Measurements from ENCODE around the gene SHISA4.

SHISA4 gene

GRCh38 chr1:201882665-201883132, 6.0 kb upstream of the SHISA4 start:
- DNase-seq, result no peak

- DNase-seq, result no peak
Observed at GRCh38 chr1:201883266-201883665, 5.4 kb upstream of the SHISA4 start.

DNA sequence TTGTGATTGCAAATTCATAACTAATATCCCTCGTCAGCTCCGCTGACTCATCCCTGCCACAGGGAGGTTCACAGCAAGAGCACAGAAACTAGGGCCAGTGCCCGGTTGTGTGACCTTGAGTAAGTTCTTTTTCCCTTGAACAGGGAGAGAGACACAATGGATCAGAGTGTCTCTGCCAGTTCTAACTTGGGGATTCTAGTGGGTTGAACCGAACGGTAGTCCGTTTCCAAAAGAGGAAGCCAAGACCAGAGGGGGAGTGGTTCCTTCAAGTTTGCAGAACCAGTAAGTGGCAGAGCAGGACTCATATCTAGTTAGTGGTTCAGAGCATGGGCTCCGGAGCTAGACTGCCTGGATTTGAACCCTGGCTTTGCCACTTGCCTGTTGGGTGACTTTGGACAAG, 4.9 kb upstream of the SHISA4 start:
- no peak for DNase-seq

DNA sequence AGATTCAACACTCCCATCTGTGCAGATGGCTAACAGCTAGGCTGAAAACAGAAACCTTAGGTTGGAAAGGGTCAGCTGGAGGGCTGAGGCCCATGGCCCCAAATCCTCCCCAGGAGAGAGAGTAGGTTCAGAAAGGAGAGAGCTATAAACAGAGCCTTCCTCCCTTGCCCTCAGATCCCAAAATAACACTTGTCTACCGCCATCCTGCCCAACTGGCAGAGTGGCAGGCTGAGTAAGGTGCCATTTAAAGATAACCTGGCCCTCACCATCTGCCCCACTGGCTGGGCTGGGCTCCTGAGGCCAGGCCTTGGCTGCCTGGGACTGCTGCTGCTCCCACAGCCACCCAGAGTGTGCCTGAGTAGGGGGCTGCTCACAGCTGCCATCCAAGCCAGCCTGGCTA, 4.3 kb upstream of the SHISA4 start:
- DNase-seq, result no peak

DNA sequence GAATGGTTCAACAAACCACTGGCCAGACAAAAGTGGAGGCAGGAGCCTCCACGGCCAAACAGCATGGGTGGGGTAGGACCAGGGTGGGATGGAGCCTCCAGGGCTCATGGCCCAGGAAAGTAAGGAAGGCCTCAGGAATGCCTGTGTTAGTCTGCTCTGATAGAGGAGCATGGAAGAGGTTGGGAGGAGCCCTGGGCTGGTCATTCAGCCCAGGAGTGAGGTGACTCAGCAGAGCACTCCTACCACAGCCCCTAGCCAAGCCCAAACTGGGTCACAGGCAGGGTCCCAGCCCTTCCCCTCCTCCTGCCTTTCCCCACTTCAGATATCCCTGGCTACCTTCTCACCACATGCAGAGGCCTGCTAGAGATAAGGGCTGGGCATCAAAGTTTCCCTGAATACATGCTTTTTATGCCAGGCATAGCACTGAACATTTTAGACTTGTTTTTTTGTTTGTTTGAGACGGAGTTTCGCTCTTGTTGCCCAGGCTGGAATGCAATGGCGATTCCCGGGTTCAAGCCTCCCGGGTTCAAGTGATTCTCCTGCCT, 3.1 kb upstream of the SHISA4 start:
- no peak for DNase-seq

DNA sequence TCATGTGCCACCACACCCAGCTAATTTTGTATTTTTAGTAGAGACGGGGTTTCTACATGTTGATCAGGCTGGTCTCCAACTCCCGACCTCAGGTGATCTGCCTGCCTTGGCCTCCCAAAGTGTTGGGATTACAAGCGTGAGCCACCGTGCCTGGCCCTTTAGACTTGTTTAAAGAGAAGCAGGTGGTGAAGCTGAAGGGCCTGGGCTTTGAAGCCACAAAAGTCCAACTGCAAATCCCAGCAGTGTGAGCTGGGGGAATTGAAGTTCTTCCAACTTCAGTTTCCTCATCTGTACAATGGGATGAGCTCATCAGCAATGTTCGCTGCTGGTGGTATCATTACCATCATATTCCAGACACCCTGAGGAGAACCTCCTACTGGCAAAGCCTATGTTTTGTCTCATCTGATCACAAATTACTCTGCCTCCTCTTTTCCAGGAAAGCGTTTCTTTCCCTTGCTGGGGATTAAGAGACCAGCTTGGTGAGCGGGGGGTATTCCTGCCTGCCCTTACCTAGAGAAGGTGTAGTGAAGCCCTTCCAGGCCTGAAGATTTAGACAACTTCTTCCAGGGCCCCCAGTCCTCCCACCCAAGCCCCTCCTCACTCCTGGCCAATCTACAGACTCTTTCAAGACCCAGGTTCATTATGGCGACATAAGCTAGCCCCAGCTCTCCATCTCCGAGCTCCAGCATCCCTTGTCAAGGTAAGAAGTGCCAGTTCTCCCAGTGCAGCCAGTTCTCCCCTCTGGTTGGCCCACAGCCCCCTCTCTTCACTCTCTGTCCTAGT, 2.4 kb upstream of the SHISA4 start:
- no peak for DNase-seq

- DNase-seq, result no peak
Observed at GRCh38 chr1:201887116-201887866, 1.4 kb upstream of the SHISA4 start.

DNA sequence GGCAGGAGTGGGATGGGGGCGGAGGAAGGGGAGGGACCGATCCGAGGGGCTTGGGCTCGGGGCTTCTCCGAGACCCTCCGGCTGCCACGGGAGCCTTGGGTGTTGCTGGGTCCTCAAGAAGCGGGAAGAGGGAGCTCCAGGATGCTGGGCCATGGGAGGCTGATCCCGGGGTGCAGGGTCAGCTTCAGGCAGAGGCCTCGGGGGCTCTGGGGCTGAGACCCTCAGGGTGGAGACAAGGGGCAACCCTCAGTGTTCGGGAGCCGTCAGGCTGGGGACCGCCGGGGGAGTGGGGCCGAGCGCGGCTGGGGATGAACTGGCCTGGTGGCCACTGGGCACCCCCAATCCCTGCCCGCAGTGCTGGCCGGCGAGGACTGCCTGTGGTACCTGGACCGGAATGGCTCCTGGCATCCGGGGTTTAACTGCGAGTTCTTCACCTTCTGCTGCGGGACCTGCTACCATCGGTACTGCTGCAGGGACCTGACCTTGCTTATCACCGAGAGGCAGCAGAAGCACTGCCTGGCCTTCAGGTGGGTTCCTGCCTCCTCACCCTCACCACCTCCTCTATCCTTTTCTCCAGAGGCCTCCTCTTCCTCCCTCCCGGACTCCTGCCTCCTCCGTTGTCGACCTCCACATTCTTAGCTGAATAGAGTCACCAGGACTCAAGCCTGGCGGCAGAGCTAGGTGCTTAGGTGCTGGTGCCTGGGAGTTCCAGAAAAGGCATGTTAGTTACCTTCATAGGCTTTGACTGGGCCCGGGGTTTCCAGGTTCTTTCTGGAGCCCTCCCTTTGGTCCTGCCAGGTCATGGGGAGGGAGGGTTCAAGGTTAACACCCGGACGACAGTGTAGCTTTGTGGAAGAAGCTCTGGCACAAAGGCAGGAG, 631 bp downstream of the SHISA4 start:
- no peak for DNase-seq

DNA sequence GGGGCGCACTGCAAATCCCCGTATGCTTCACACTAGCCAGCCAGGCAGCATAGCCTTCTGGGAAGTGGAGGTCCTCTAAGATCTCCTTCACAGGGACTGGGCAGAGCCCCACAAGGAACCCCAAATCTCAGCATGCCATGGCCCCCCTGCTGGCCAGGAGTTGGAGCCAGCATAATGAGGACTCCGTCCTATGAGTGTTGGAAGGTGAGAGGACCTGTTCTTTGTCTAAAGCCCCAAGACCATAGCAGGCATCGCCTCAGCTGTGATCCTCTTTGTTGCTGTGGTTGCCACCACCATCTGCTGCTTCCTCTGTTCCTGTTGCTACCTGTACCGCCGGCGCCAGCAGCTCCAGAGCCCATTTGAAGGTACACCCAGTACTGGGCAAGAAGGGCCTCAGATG, 1.5 kb downstream of the SHISA4 start:
- DNase-seq, result no peak

DNA sequence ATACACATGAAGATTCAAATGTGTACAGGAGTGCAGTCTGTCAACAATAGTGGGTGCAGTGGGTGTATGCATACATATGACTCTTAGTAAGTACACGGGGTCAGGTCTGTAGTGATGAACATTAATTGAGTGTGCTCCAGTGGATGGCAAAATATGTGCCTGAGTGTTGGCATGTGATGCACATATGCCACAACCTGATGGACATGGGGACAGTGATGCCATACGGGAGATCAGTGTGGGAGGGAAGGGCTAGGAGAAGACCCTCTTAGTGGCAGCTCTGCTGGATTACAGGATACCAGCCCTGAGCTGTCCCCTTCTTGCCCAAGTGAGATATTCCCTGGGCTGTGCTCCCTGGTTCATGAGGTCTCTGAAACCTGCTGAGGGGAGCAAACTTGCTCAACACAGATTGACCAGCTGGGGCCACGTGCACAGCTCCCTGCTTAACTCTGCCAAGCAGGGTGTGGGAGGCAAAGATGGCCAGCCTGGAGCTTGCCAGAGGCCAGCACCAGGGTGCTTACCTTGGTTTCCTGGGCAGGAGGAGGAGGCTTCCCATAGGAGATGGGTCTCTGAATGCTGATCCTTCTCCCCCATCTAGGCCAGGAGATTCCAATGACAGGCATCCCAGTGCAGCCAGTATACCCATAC, 2.2 kb downstream of the SHISA4 start:
- no peak for DNase-seq

DNA sequence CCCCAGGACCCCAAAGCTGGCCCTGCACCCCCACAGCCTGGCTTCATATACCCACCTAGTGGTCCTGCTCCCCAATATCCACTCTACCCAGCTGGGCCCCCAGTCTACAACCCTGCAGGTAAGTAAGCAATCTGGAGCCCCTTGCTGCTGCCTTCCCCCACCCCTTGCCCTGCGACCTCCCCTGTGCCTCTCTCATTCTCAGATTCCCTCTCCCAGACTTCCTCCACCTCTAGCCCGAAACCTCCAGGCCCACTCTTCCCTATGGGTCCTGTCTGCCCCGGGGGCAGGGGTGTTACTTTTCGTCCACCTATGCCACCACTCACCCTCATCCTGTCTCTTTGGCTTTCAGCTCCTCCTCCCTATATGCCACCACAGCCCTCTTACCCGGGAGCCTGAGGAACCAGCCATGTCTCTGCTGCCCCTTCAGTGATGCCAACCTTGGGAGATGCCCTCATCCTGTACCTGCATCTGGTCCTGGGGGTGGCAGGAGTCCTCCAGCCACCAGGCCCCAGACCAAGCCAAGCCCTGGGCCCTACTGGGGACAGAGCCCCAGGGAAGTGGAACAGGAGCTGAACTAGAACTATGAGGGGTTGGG, 2.9 kb downstream of the SHISA4 start:
- DNase-seq, result no peak

GRCh38 chr1:201892211-201892610, 3.5 kb downstream of the SHISA4 start:
- no peak for DNase-seq

DNA sequence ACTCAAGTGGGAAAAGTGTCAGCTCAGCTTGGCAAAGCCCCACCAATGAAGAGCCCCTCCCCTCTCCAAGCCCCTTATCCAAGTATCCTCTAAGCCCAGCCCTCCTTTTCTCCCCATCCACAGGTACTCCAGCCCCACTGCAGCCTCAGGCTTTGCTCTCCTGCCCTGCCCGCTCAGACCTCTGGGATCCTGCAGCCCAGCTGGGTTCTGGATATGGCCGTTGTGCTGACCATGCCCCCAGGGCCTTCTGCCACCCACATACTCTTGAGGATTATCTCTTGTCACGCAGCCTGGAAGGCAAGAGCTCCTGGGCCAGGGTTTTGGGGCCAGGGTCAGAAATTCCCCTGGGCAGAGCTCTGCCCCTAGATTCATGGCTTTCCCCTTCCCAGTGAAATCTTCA, 4.7 kb downstream of the SHISA4 start:
- no peak for DNase-seq

- DNase-seq, result no peak
Observed at GRCh38 chr1:201894343-201895119, 5.8 kb downstream of the SHISA4 start.

GRCh38 chr1:201895120-201895665, 6.5 kb downstream of the SHISA4 start:
- DNase-seq, result no peak

- peak; percentile 70 to 73 for DNase-seq
Observed at GRCh38 chr1:201895913-201896807, 7.5 kb downstream of the SHISA4 start.

DNA sequence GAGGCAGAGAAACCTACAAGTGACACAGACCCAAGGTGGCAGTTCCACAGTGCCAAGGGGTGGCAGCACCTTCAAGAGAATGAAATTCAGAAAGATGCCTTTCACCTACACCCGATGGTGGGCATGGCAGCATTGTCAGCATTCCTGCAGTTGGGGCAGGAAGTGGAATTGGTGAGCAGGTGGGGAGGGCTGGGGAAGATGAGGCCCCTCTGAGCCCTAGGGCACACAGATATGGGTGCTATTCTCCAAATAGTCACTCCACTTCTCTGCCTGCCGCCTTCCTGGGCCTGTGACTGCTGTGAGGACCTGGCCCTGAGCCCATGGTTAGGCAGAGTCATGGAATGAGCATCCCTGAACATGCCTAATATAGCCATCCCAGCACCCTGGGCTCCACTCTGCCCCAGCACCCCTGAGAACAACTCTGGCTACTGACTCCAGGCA, 8.3 kb downstream of the SHISA4 start:
- DNase-seq, result no peak

GRCh38 chr1:201898240-201898894, 9.7 kb downstream of the SHISA4 start:
- DNase-seq, result no peak

- no peak for DNase-seq
Observed at GRCh38 chr1:201898992-201899391, 10.3 kb downstream of the SHISA4 start.

Measured in NCI-H1930 (cell line).